Transverse colon (tissue), 4 donors: ENCODE data around the gene SLC19A1.

Source experiments
- POLR2A ChIP-seq: fragments of 450-650 bp; IDR thresholded peaks from one replicate; pipeline ENCODE4 v1.6.1; 2016; ENCODE audit warnings: antibody characterized with exemption, mild to moderate bottlenecking, moderate library complexity
- POLR2AphosphoS5 ChIP-seq, 3 donors: sonication (generic); formaldehyde crosslinking; IDR thresholded peaks; one replicate each; pipeline ENCODE4 v1.6.1; 2016; ENCODE audit warnings: antibody characterized with exemption in 3 of 3
- TF ChIP-seq, protein P1 (sequence below), 5 experiments: fragments of 200-600 bp in 3 of 5; fragments of 450-650 bp in 2 of 5; sonication (generic) in 3 of 5; IDR thresholded peaks; 1 replicate in 2 of 5; 2 replicates in 3 of 5; pipeline ENCODE4 v1.5.1; 2016 to 2017; ENCODE audit warnings: antibody characterized with exemption in 5 of 5, inconsistent platforms in 3 of 5, mild to moderate bottlenecking in 2 of 5, moderate library complexity in 1 of 5

DNA sequence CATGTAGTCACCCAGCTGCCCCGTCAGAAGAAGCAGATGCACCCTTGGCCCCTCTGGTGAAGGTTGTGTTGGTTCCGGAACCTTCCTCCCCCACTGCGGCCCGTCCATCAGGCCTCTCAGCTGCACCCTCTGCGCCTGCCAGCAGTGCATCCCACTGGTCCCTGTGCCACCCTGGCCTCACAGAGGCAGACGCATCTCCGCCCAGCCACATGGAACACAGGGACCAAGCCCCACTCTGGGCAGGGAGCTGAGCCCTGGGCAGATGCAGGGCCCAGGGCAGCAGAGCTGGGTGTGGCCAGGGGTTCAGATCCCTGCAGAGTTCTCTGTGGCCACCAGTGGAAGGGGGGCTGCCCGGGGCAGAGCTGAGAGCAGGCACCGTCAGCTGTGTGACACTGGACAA, 50.6 kb downstream of the SLC19A1 start:
- TF ChIP-seq POLR2A (no peak), POLR2AphosphoS5 (IDR thresholded peaks at IDR 0.05) (no peak)
- TF ChIP-seq, protein P1, sequence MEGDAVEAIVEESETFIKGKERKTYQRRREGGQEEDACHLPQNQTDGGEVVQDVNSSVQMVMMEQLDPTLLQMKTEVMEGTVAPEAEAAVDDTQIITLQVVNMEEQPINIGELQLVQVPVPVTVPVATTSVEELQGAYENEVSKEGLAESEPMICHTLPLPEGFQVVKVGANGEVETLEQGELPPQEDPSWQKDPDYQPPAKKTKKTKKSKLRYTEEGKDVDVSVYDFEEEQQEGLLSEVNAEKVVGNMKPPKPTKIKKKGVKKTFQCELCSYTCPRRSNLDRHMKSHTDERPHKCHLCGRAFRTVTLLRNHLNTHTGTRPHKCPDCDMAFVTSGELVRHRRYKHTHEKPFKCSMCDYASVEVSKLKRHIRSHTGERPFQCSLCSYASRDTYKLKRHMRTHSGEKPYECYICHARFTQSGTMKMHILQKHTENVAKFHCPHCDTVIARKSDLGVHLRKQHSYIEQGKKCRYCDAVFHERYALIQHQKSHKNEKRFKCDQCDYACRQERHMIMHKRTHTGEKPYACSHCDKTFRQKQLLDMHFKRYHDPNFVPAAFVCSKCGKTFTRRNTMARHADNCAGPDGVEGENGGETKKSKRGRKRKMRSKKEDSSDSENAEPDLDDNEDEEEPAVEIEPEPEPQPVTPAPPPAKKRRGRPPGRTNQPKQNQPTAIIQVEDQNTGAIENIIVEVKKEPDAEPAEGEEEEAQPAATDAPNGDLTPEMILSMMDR (IDR thresholded peaks at IDR 0.05) = no peak
